GM18502 (cell line): Measurements from ENCODE around the gene SPAAR.

ENCODE experiments used
- ATAC-seq: cut with Tn5 transposase; IDR thresholded peaks from one replicate; pipeline ENCODE4 v1.9.1; 2021; ENCODE audit warnings: mild to moderate bottlenecking; ENCODE audit not compliant: unreplicated experiment, poor library complexity

Gene SPAAR

GRCh38 chr9:35942286-35942685 is 33.0 kb downstream of the SPAAR start:
- no peak for ATAC-seq

DNA sequence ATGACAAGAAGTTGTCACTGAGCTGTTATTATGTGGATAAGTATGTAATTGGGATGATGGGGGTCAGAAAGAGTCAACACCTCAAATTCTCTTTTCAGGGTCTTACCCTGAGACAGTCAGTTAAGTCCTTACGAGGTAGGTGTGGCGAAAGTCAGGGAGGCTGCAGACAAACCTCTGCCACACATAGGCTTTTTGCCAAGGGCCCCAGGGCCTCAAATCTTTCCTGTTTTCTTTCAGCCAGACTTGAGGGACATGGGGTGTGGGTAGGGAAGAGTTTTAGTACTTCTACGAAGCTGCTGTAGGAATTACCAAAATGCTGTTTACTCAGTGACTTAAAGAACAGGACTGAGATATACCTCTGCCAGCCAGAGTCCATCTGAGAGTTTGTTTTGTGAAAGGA is 34.9 kb downstream of the SPAAR start:
- ATAC-seq, result no peak

GRCh38 chr9:35944841-35945240 is 35.6 kb downstream of the SPAAR start:
- ATAC-seq, result no peak

- ATAC-seq, result no peak
Observed at GRCh38 chr9:35945341-35946018, 36.2 kb downstream of the SPAAR start.

DNA sequence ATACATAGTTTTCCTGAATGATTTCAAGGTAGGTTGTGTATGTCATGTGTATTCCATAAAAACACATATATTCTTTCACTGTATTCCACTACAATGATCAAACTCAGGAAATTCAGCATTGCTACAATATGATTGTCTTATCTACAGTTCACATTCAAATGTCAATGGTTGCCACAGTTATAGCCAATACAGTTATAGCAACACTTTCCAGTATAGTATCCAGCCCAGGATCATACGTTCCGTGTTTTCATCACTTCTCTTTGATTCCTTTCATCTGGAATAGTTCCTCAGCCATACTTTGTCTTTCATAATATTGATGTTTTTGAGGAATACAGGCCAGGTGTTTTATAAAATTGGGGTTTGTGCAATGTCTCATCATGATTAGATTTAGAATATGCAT is 39.2 kb downstream of the SPAAR start:
- ATAC-seq, result no peak

DNA sequence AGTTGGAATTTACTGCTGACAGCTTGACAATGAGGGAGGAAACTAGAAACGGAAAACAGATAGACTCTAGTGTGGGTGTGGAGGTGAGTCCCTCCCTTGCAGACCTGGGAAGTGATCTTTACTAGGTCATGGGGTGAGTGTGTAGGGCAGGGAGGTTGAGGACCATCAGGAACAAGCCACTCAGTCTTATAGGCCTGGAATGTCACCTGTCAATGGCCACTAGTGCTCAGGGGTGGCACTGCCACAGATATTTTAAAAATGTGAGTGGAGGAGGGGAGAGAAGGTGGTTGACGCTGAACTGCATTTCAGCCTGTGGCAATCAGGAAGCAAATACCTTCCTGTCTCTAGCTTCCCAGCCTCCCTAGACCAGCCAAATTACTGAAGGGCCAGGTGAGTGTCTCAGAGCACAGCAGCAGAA is 39.6 kb downstream of the SPAAR start:
- no peak for ATAC-seq

- no peak for ATAC-seq
Observed at GRCh38 chr9:35951736-35952135, 42.4 kb downstream of the SPAAR start.

DNA sequence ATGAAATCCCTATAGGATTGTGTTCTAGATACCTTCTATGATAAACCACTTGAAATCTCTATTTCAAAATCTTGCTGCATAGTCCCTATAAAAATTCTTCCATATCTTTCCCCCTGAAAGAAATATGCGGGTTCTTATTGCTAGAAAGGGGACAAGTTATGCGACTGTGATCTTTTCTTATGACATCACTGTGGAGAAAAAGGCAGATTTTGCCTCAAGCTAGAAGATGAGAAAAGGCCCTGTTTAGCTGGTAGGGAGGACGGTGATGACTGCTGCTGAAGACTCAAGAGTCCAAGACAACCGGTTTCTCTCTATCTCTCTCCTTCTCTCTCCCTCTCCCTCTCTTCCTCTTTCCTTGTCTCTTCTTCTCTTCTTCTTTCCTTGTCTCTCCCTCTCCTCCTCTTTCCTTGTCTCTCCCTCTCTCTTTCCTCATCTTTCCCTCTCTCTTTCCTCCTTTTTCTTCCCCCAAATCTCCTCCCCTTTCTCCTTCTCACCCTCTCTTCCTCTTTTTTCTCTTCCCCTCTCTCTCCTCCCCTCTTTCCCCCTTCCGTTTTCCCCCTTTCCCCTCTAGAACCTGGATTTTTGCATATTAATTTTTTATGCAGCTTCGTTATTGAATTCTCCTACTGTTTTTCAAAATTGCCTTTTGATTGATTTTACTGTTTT is 43.4 kb downstream of the SPAAR start:
- ATAC-seq, result no peak

GRCh38 chr9:35954942-35955546 is 45.8 kb downstream of the SPAAR start:
- ATAC-seq, result no peak

DNA sequence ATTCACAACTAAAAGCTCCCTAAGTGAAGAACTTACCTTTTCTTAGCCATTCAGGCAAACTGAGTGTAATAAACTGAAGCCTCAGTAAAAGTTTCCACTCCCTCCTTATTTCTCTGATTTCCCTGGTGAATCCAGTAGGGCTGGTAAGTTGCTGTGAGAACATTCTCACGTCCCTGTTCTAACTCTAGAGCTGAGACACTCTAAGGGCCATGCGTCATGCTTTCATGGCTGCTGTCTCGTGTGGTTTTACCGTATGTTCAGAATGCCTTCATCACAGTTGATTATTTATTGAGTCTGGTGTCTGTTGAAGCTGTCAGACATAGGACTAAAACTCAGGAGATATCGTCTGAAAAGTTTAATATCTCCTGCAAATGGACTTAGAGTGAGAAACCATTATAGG is 47.4 kb downstream of the SPAAR start:
- no peak for ATAC-seq

GRCh38 chr9:35958104-35958837 is 49.0 kb downstream of the SPAAR start, which contains the start of gene OR2S2:
TSS of gene OR2S2 (minus strand) at chr9:35958154. CDS start at chr9:35958098, 56 bp downstream.
- no peak for ATAC-seq

- ATAC-seq, result no peak
Observed at GRCh38 chr9:35960039-35960655, 50.9 kb downstream of the SPAAR start.
